ENCODE data around the gene CDH4. TPM values are rescaled to one million over a fixed set of nuclear protein-coding genes. Genes with fewer than 3 reads are reported as not detected.
A peak's percentile ranks its signal among the peaks of the same experiment; 100 is the strongest.

The CDH4 gene
- total and polyA plus RNA-seq, 2 of the 4 experiments (the other 2 are of a cell fraction), result 1.6 to 3.5 TPM

DNA sequence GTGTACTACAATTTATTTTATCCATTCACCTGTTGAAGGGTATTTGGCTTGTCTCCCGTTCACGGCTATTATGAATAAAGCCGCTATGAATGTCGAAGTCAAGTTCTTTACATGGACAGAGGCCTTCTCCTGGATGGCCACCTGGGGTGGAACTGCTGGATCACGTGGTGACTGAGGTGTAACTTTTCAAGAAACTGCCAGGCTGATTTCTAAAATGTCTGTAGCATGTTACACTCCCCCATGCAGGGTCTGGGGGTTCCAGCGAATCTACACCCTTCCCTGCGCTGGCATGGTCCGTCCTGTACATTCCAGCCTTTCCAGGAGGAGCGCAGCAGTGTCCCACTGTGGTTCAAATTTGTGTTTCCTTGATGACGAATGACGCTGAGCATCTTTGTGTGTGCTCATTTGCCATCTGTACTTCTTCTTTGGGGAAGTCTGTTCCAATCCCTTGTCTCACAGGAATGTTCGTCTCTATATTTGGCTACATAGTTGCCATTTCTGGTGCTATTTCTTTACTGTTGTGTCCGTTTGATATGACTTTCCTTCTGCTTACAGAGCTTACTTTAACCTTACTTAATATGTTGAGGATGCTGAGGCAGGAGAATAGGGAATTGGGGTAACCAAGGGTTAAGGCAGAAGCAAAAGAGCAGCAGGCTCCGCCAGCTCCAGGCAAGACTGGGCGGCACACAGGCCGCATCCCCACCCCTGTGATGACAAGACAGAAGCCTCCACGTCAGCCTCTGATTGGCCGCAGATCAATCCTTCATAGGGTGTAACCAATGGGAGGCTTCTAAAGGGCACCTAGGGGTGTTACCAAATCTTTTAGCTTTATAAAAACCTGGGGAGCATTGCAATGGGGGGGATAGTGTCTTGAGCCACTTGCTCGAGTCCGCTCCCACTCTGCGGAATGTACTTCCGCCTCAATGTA lies 707.0 kb downstream of the CDH4 start:
- H3K9ac ChIP-seq (ENCODE audit: low read depth, low read length), result no peak overlapping the region
- ChIA-PET POLR2A (ENCODE audit: unreplicated experiment) (no interaction called here), CTCF (no interaction called here)
- H2BK15ac ChIP-seq (ENCODE audit: low read depth, low read length), result no peak overlapping the region
- H3K9me3 ChIP-seq (ENCODE audit: control insufficient read depth, insufficient read depth, low read length), result no peaks in the 10 kb centered on the region
- in situ Hi-C loops (cut with MboI; ENCODE audit: low sequenced_read_pairs) (no loop called here), intact Hi-C loops (cut with micrococcal nuclease) (no loop called here), dilution Hi-C loops (cut with HindIII; ENCODE audit: low sequenced_read_pairs, unreplicated experiment) (no loop called here)
- peaks cover 8% of the 10 kb centered on the region for H3K27me3 ChIP-seq (ENCODE audit: control insufficient read depth, insufficient read depth, low read length)
- no peak overlapping the region for H2BK120ac ChIP-seq (ENCODE audit: low read depth, low read length)
- H3K9me1 ChIP-seq (ENCODE audit: insufficient read depth, low read length), result no peaks in the 10 kb centered on the region; the same call in 1 of the 2 replicates
- H4K91ac ChIP-seq (ENCODE audit: insufficient read depth, low read depth, low read length), result no peak overlapping the region
- no peaks in the 10 kb centered on the region for H3K79me1 ChIP-seq (ENCODE audit: low read depth in 1 of 2, low read length in 2 of 2)
- no peaks in the 10 kb centered on the region for H3K36me3 ChIP-seq (ENCODE audit: control insufficient read depth, insufficient read depth, low read length)
- ATAC-seq (ENCODE audit: low read depth), result peak; percentile 31; the same call in 1 of the 2 replicates
- WGBS, 2 experiments (ENCODE audit: extremely low coverage in 2 of 2, insufficient read length in 1 of 2), result 46% methylated on average over 7 of the region's 22 CpGs; no CpG with 5 or more reads in 1 of the 2 experiments
- H3K4me3 ChIP-seq (ENCODE audit: insufficient read depth, low read depth, low read length), result no peak overlapping the region
- no peak overlapping the region for H3K56ac ChIP-seq (ENCODE audit: extremely low read depth, insufficient read depth, low read length)
- H4K5ac ChIP-seq (ENCODE audit: low read depth, low read length), result no peak overlapping the region
- BruUV-seq (replicated peaks), result no TSS peak
- H2BK20ac ChIP-seq (ENCODE audit: low read depth, low read length), result no peak overlapping the region
- H3K4me1 ChIP-seq (ENCODE audit: control insufficient read depth, insufficient read depth, low read length), result no peaks in the 10 kb centered on the region
- no peak overlapping the region for H3K18ac ChIP-seq (ENCODE audit: low read depth, low read length)
- DNase-seq, result no peak
- H2AK5ac ChIP-seq (ENCODE audit: low read depth, low read length), result no peak overlapping the region
- H4K20me1 ChIP-seq (ENCODE audit: insufficient read depth, low read length), result no peaks in the 10 kb centered on the region
- no peak overlapping the region for H2AK9ac ChIP-seq (replicated peaks; ENCODE audit: low read depth, low read length, poor library complexity)
- no peak overlapping the region for H3K4me2 ChIP-seq (ENCODE audit: low read depth, low read length)
- no peak overlapping the region for H3K4ac ChIP-seq (ENCODE audit: low read depth, low read length)
- no peak overlapping the region for H3K14ac ChIP-seq (replicated peaks; ENCODE audit: low read depth, low read length)
- no peak overlapping the region for H2AFZ ChIP-seq (replicated peaks; ENCODE audit: low read length, poor library complexity)
- no peak overlapping the region for H2BK5ac ChIP-seq (ENCODE audit: low read depth, low read length, poor library complexity, severe bottlenecking)
- no peak overlapping the region for H3K23ac ChIP-seq (ENCODE audit: low read depth, low read length)
- H4K8ac ChIP-seq (ENCODE audit: low read depth in 2 of 2, low read length in 2 of 2), result no peak overlapping the region
- no peak overlapping the region for H3K27ac ChIP-seq (ENCODE audit: insufficient read depth, low read length)
- TF ChIP-seq CEBPB (IDR thresholded peaks at IDR 0.05; ENCODE audit: low read depth, low read length) (no peak), RFX5 (IDR thresholded peaks at IDR 0.05; ENCODE audit: low read depth, low read length) (no peak), MAFK (IDR thresholded peaks at IDR 0.05; ENCODE audit: low read depth, low read length) (no peak), FOS (IDR thresholded peaks at IDR 0.05; ENCODE audit: low read depth, low read length) (no peak), POLR2A (IDR thresholded peaks at IDR 0.05; ENCODE audit: low read depth, low read length) (no peak), NFE2L2 (IDR thresholded peaks at IDR 0.05; ENCODE audit: low read depth, low read length) (no peak), MAZ (IDR thresholded peaks at IDR 0.05; ENCODE audit: borderline replicate concordance, low read depth, low read length) (no peak), MXI1 (IDR thresholded peaks at IDR 0.05; ENCODE audit: borderline replicate concordance, low read depth, low read length) (no peak), SMC3 (IDR thresholded peaks at IDR 0.05; ENCODE audit: low read depth, low read length) (no peak), RAD21 (IDR thresholded peaks at IDR 0.05; ENCODE audit: low read length) (no peak), RCOR1 (IDR thresholded peaks at IDR 0.05; ENCODE audit: insufficient replicate concordance, low read length) (no peak), BHLHE40 (IDR thresholded peaks at IDR 0.05; ENCODE audit: low read depth, low read length) (no peak), CHD1 (IDR thresholded peaks at IDR 0.05; ENCODE audit: low read depth, low read length) (no peak)
- TF ChIP-seq, protein P1, sequence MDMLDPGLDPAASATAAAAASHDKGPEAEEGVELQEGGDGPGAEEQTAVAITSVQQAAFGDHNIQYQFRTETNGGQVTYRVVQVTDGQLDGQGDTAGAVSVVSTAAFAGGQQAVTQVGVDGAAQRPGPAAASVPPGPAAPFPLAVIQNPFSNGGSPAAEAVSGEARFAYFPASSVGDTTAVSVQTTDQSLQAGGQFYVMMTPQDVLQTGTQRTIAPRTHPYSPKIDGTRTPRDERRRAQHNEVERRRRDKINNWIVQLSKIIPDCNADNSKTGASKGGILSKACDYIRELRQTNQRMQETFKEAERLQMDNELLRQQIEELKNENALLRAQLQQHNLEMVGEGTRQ (IDR thresholded peaks at IDR 0.05; ENCODE audit: low read depth, low read length), result no peak
- TF ChIP-seq, protein P2, sequence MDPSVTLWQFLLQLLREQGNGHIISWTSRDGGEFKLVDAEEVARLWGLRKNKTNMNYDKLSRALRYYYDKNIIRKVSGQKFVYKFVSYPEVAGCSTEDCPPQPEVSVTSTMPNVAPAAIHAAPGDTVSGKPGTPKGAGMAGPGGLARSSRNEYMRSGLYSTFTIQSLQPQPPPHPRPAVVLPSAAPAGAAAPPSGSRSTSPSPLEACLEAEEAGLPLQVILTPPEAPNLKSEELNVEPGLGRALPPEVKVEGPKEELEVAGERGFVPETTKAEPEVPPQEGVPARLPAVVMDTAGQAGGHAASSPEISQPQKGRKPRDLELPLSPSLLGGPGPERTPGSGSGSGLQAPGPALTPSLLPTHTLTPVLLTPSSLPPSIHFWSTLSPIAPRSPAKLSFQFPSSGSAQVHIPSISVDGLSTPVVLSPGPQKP (IDR thresholded peaks at IDR 0.05; ENCODE audit: borderline replicate concordance, low read depth, low read length), result no peak

All from IMR-90 (cell line).